ENCODE data around the gene PON2.

GRCh38 chr7:95373323-95373722, 61.5 kb downstream of the PON2 start:
- TF ChIP-seq MXI1 (conservative IDR thresholded peaks at IDR 0.05; ENCODE audit: poor library complexity, severe bottlenecking) (no peak), RAD21 (conservative IDR thresholded peaks at IDR 0.05) (no peak), CTCF (IDR thresholded peaks at IDR 0.05; ENCODE audit: poor library complexity, severe bottlenecking) (no peak), TAF1 (IDR thresholded peaks at IDR 0.05; ENCODE audit: low read depth) (no peak), POLR2AphosphoS5 (IDR thresholded peaks at IDR 0.05) (no peak), EP300 (conservative IDR thresholded peaks at IDR 0.05; ENCODE audit: poor library complexity, severe bottlenecking) (no peak), EZH2 (IDR thresholded peaks at IDR 0.05; ENCODE audit: borderline replicate concordance, insufficient read depth, low read length, poor library complexity, severe bottlenecking) (no peak), SMC3 (conservative IDR thresholded peaks at IDR 0.05; ENCODE audit: poor library complexity) (no peak)
